Smooth muscle cell (in vitro differentiated cells): ENCODE data around the gene CSTPP1. TPM values are rescaled to one million over a fixed set of nuclear protein-coding genes. Genes with fewer than 3 reads are reported as not detected.

Source experiments
- DNase-seq: peaks from one replicate; lab custom pipeline; 2025; ENCODE audit not compliant: unreplicated experiment; lab: John Stamatoyannopoulos, UW
- H2AFZ ChIP-seq: fragments of 200-600 bp; sonication (generic); 2 replicates; pipeline ENCODE4 v1.6.0; 2016; ENCODE audit warnings: antibody characterized with exemption, low read depth, mild to moderate bottlenecking
- H3F3A ChIP-seq: fragments of 200-600 bp; sonication (generic); 2 replicates; pipeline ENCODE4 v1.6.0; 2017; ENCODE audit warnings: antibody characterized with exemption, low read depth
- H3K27ac ChIP-seq: fragments of 200-600 bp; sonication (generic); 2 replicates; pipeline ENCODE4 v1.5.1; 2016; ENCODE audit warnings: low read depth, mild to moderate bottlenecking
- H3K27me3 ChIP-seq: fragments of 200-600 bp; sonication (generic); 2 replicates; pipeline ENCODE4 v1.6.1; 2016; ENCODE audit warnings: low read depth, mild to moderate bottlenecking
- H3K36me3 ChIP-seq: fragments of 200-600 bp; sonication (generic); 2 replicates; pipeline ENCODE4 v1.5.1; 2016; ENCODE audit warnings: low read depth
- H3K4me1 ChIP-seq: fragments of 200-600 bp; sonication (generic); 2 replicates; pipeline ENCODE4 v1.5.1; 2016; ENCODE audit warnings: low read depth
- H3K4me2 ChIP-seq: fragments of 200-600 bp; sonication (generic); 2 replicates; pipeline ENCODE4 v1.6.0; 2016; ENCODE audit warnings: mild to moderate bottlenecking
- H3K4me3 ChIP-seq: fragments of 200-600 bp; sonication (generic); 2 replicates; pipeline ENCODE4 v1.5.1; 2016; ENCODE audit warnings: mild to moderate bottlenecking
- H3K79me2 ChIP-seq: fragments of 200-600 bp; sonication (generic); 2 replicates; pipeline ENCODE4 v1.6.0; 2016; ENCODE audit warnings: low read depth, mild to moderate bottlenecking
- H3K9ac ChIP-seq: fragments of 200-600 bp; sonication (generic); 2 replicates; pipeline ENCODE4 v1.6.0; 2016; ENCODE audit warnings: low read depth
- H3K9me3 ChIP-seq: fragments of 200-600 bp; sonication (generic); replicated peaks from 2 replicates; pipeline ENCODE4 v1.5.1; 2016; ENCODE audit warnings: low read depth
- H4K20me1 ChIP-seq: fragments of 200-600 bp; sonication (generic); 2 replicates; pipeline ENCODE4 v1.6.0; 2016; ENCODE audit warnings: low read depth
- WGBS: methylation state at CpG from one replicate; pipeline ENCODE4 v1.1.7; 2016; ENCODE audit warnings: low lambda C conversion rate; 5-methylcytosine and 5-hydroxymethylcytosine counted together
- polyA plus RNA-seq: library from polyadenylated mRNA; unstranded; fragments of >200 nt; fragmentation: Nextera tagmentation; extraction: Ambion mirVana; gene quantifications from 2 replicates; pipeline ENCODE4 v1.2.1, GENCODE V29; 2016
- total RNA-seq: library from RNA; depleted of rRNA; stranded (reverse); fragments of >200 nt; gene quantifications from 2 replicates; pipeline ENCODE4 v1.2.3, GENCODE V29; 2014
- TF ChIP-seq, protein P1 (sequence below): fragments of 200-600 bp; sonication (generic); IDR thresholded peaks from 2 replicates; pipeline ENCODE4 v1.5.1; 2017; ENCODE audit warnings: borderline replicate concordance, mild to moderate bottlenecking, antibody characterized with exemption; ENCODE audit not compliant: insufficient read depth, poor library complexity, severe bottlenecking

CSTPP1 gene
- total and polyA plus RNA-seq, 2 experiments from 2014 or later = 37.4 to 44.8 TPM

- over 99% methylated on average over 6 of the region's 6 CpGs for WGBS
- TF ChIP-seq, protein P1, sequence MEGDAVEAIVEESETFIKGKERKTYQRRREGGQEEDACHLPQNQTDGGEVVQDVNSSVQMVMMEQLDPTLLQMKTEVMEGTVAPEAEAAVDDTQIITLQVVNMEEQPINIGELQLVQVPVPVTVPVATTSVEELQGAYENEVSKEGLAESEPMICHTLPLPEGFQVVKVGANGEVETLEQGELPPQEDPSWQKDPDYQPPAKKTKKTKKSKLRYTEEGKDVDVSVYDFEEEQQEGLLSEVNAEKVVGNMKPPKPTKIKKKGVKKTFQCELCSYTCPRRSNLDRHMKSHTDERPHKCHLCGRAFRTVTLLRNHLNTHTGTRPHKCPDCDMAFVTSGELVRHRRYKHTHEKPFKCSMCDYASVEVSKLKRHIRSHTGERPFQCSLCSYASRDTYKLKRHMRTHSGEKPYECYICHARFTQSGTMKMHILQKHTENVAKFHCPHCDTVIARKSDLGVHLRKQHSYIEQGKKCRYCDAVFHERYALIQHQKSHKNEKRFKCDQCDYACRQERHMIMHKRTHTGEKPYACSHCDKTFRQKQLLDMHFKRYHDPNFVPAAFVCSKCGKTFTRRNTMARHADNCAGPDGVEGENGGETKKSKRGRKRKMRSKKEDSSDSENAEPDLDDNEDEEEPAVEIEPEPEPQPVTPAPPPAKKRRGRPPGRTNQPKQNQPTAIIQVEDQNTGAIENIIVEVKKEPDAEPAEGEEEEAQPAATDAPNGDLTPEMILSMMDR = no peak
- Histone ChIP-seq H3K27ac (no peak overlapping the region), H2AFZ (no peak overlapping the region), H3K4me1 (no peaks in the 10 kb centered on the region), H3F3A (no peaks in the 10 kb centered on the region), H3K4me2 (no peak overlapping the region), H3K27me3 (no peaks in the 10 kb centered on the region), H4K20me1 (peaks cover 41% of the 10 kb centered on the region), H3K9ac (no peak overlapping the region), H3K4me3 (no peak overlapping the region), H3K9me3 (no peaks in the 10 kb centered on the region), H3K79me2 (peaks cover 3% of the 10 kb centered on the region), H3K36me3 (no peaks in the 10 kb centered on the region)
- no peak for DNase-seq
Measured at GRCh38 chr11:47044119-47044518, 107.6 kb downstream of the CSTPP1 start.

GRCh38 chr11:47047972-47048371, 111.4 kb downstream of the CSTPP1 start:
- Histone ChIP-seq H3K4me3 (no peak overlapping the region), H2AFZ (no peak overlapping the region), H4K20me1 (peaks cover 38% of the 10 kb centered on the region), H3F3A (no peaks in the 10 kb centered on the region), H3K27me3 (no peaks in the 10 kb centered on the region), H3K4me1 (no peaks in the 10 kb centered on the region), H3K9me3 (no peaks in the 10 kb centered on the region), H3K36me3 (no peaks in the 10 kb centered on the region), H3K9ac (no peak overlapping the region), H3K27ac (no peak overlapping the region), H3K79me2 (peaks cover 3% of the 10 kb centered on the region), H3K4me2 (no peak overlapping the region)
- no peak for DNase-seq
- TF ChIP-seq, protein P1 = no peak
- 97% methylated on average over 1 of the region's 1 CpG for WGBS

DNA sequence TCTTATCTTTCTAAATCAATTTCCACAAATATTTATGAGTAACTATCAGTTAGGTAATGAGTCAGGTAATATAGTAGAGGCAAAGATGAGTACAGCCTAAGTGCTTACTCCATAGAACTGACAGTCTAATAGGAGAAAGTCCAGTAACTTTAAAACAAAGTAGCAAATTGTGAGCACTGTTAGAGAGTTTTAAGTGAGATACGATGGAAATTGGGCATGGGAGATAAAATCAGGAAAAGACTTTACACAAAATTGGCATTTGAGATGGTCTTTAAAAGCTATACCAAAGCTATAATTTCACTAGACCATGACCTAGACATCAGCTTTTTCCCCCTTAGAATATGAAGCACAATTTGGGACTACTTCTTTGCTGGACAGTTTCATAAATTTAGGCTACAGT, 113.7 kb downstream of the CSTPP1 start:
- DNase-seq = no peak
- H3K4me1 ChIP-seq = no peaks in the 10 kb centered on the region
- no peaks in the 10 kb centered on the region for H3K36me3 ChIP-seq
- peaks cover 31% of the 10 kb centered on the region for H4K20me1 ChIP-seq
- no peaks in the 10 kb centered on the region for H3K9me3 ChIP-seq
- TF ChIP-seq, protein P1 = no peak
- WGBS = 100% methylated on average over 1 of the region's 1 CpG
- H2AFZ ChIP-seq = no peak overlapping the region
- no peak overlapping the region for H3K9ac ChIP-seq
- no peaks in the 10 kb centered on the region for H3K79me2 ChIP-seq
- no peak overlapping the region for H3K27ac ChIP-seq
- peaks cover under 1% of the 10 kb centered on the region for H3F3A ChIP-seq
- H3K4me2 ChIP-seq = no peak overlapping the region
- no peaks in the 10 kb centered on the region for H3K27me3 ChIP-seq
- H3K4me3 ChIP-seq = no peak overlapping the region

DNA sequence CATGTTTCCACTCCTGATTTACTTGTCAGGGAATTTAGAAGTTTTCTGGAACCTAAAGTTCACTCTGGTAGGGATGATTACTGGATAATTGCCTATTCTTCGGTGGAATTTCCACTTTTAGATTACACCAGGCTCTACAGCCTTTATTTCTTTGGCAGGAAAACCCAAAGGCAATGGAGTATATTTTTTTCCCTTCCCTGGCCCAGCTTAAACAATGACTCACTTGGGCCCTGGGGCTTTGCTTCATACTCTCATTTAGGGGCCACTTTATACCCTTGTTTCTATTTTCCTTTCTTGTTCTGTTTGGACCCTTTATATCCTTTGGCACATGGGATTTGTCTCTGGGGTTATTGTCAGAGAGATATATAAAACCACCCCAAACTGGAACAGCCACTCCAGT, 114.7 kb downstream of the CSTPP1 start:
- no peak overlapping the region for H3K27ac ChIP-seq
- H3K4me3 ChIP-seq = no peak overlapping the region
- peaks cover 4% of the 10 kb centered on the region for H3F3A ChIP-seq
- H3K27me3 ChIP-seq = no peaks in the 10 kb centered on the region
- WGBS = 56% methylated on average over 1 of the region's 1 CpG
- no peaks in the 10 kb centered on the region for H3K79me2 ChIP-seq
- no peak for DNase-seq
- no peak overlapping the region for H3K9ac ChIP-seq
- TF ChIP-seq, protein P1 = no peak
- H3K36me3 ChIP-seq = no peaks in the 10 kb centered on the region
- no peaks in the 10 kb centered on the region for H3K9me3 ChIP-seq
- peaks cover 4% of the 10 kb centered on the region for H3K4me1 ChIP-seq
- peaks cover 27% of the 10 kb centered on the region for H4K20me1 ChIP-seq
- H2AFZ ChIP-seq = no peak overlapping the region
- H3K4me2 ChIP-seq = no peak overlapping the region
